Tibial nerve (tissue), 4 donors: Measurements from ENCODE around the gene TAS2R1.

Source experiments
- CTCF ChIP-seq, 5 experiments: fragments of 200-600 bp in 3 of 5; fragments of 450-650 bp in 2 of 5; sonication (generic) in 3 of 5; IDR thresholded peaks; one replicate each; pipeline ENCODE4 v1.5.1; 2016 to 2019; ENCODE audit warnings: antibody characterized with exemption in 5 of 5, mild to moderate bottlenecking in 3 of 5, moderate library complexity in 2 of 5
- EP300 ChIP-seq, 2 donors: sonication (generic); formaldehyde crosslinking; IDR thresholded peaks; one replicate each; pipeline ENCODE4 v1.6.1; 2017; ENCODE audit warnings: antibody characterized with exemption in 2 of 2, mild to moderate bottlenecking in 1 of 2

- TF ChIP-seq CTCF (IDR thresholded peaks at IDR 0.05), result no peak
- no peak for TF ChIP-seq EP300 (IDR thresholded peaks at IDR 0.05)
Measured at GRCh38 chr5:9623661-9624060, 6.5 kb downstream of the TAS2R1 start.
